OCI-LY3 (cell line): ENCODE data around the gene FAM184A.

ENCODE experiments used
- H2AFZ ChIP-seq: fragments of 200-600, 300-600 bp; shearing (Covaris generic); 2 replicates; pipeline ENCODE4 v1.6.0; 2014; ENCODE audit warnings: antibody characterized with exemption, low read depth, low read length
- H3K27ac ChIP-seq: fragments of 200-600, 300-600 bp; sonication (generic); 2 replicates; pipeline ENCODE4 v1.5.1; 2014; ENCODE audit warnings: mild to moderate bottlenecking, low read length, moderate library complexity, mixed read lengths
- H3K27me3 ChIP-seq: fragments of 200-600, 300-600 bp; sonication (generic); 2 replicates; pipeline ENCODE4 v1.6.1; 2014; ENCODE audit warnings: low read depth, low read length, mixed read lengths
- H3K36me3 ChIP-seq: fragments of 200-600, 300-600 bp; sonication (generic); replicated peaks from 2 replicates; pipeline ENCODE3; 2014; ENCODE audit warnings: low read depth, low read length, mixed read lengths
- H3K4me1 ChIP-seq: fragments of 300-600, 200-600 bp; sonication (generic); 2 replicates; pipeline ENCODE4 v1.6.1; 2014; ENCODE audit warnings: low read length, mixed read lengths
- H3K4me2 ChIP-seq: fragments of 200-600, 300-600 bp; sonication (generic); 2 replicates; pipeline ENCODE4 v1.6.1; 2014; ENCODE audit warnings: low read length, mixed read lengths
- H3K4me3 ChIP-seq: fragments of 300-600, 200-600 bp; sonication (generic); 2 replicates; pipeline ENCODE4 v1.5.1; 2014; ENCODE audit warnings: antibody characterized with exemption, mild to moderate bottlenecking, low read length, moderate library complexity
- H3K79me2 ChIP-seq: fragments of 300-600, 200-600 bp; shearing (Covaris generic); 2 replicates; pipeline ENCODE4 v1.6.1; 2014; ENCODE audit warnings: mild to moderate bottlenecking, low read length, mixed read lengths
- H3K9ac ChIP-seq: fragments of 300-600, 200-600 bp; shearing (Covaris generic); 2 replicates; pipeline ENCODE4 v1.6.0; 2014; ENCODE audit warnings: mild to moderate bottlenecking, low read length, moderate library complexity
- H3K9me3 ChIP-seq: fragments of 200-600, 300-600 bp; shearing (Covaris generic); 2 replicates; pipeline ENCODE4 v1.6.1; 2014; ENCODE audit warnings: low read length, mixed read lengths; ENCODE audit not compliant: insufficient read depth
- H4K20me1 ChIP-seq: fragments of 200-600, 300-600 bp; sonication (generic); 2 replicates; pipeline ENCODE4 v1.6.1; 2016; ENCODE audit warnings: low read length, mixed read lengths; ENCODE audit not compliant: insufficient read depth
- EZH2phosphoT487 ChIP-seq: fragments of 200-600 bp; shearing (Covaris generic); IDR thresholded peaks from 2 replicates; pipeline ENCODE4 v1.6.1; 2018; ENCODE audit warnings: antibody characterized with exemption, mixed run types, low read depth
- TF ChIP-seq, protein P1 (sequence below): fragments of 200-600, 300-600 bp; sonication (generic); IDR thresholded peaks from 2 replicates; pipeline ENCODE4 v1.5.1; 2014; ENCODE audit warnings: antibody characterized with exemption, low read length, low read depth

The FAM184A gene

DNA sequence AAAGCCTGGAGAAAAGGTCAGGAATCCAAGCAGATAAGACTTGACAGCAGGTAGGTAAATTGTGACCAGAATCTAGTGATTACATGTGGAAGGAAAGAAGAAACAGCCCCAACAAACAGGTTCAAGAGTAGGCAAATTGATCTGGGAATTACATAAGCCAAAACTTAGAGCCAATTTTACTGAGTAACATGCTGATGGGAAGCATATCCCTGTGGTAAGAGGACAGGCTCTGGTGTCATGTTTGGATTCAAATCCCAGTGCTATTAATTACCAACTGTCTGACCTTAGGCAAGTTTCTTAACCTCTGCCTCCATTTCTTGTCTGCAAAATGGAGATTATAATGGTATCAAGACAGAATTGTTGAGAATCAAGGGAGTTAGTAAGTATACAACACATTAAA, 163.9 kb downstream of the FAM184A start:
- no peak overlapping the region for H3K4me3 ChIP-seq
- H3K4me1 ChIP-seq = no peaks in the 10 kb centered on the region
- H4K20me1 ChIP-seq = no peaks in the 10 kb centered on the region
- no peak overlapping the region for H3K27ac ChIP-seq
- H3K9ac ChIP-seq = no peak overlapping the region
- TF ChIP-seq EZH2phosphoT487 = no peak
- TF ChIP-seq, protein P1, sequence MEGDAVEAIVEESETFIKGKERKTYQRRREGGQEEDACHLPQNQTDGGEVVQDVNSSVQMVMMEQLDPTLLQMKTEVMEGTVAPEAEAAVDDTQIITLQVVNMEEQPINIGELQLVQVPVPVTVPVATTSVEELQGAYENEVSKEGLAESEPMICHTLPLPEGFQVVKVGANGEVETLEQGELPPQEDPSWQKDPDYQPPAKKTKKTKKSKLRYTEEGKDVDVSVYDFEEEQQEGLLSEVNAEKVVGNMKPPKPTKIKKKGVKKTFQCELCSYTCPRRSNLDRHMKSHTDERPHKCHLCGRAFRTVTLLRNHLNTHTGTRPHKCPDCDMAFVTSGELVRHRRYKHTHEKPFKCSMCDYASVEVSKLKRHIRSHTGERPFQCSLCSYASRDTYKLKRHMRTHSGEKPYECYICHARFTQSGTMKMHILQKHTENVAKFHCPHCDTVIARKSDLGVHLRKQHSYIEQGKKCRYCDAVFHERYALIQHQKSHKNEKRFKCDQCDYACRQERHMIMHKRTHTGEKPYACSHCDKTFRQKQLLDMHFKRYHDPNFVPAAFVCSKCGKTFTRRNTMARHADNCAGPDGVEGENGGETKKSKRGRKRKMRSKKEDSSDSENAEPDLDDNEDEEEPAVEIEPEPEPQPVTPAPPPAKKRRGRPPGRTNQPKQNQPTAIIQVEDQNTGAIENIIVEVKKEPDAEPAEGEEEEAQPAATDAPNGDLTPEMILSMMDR = no peak
- no peak overlapping the region for H3K4me2 ChIP-seq
- H3K36me3 ChIP-seq = peaks cover 11% of the 10 kb centered on the region
- H3K9me3 ChIP-seq = no peaks in the 10 kb centered on the region
- H3K27me3 ChIP-seq = no peaks in the 10 kb centered on the region
- H2AFZ ChIP-seq = no peak overlapping the region
- H3K79me2 ChIP-seq = no peaks in the 10 kb centered on the region

DNA sequence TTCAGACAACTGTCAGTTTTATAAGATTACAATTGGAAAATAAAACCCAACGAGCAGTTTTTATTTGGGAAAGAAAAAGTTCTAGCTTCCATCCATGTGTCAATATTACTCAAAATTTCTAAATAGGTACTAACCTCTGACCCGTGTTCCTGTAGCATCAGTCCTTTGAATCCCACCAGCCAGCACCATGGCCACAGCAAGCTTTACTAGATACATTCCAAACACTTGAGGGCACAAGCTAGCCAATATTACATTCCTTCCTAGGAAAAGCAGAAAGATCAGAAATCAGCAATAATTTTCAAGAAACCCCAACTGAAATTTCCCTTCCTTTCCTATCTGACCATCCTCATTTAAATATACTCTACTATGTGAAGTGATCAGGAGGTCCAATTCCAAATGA, 165.3 kb downstream of the FAM184A start:
- H3K4me2 ChIP-seq = no peak overlapping the region
- no peaks in the 10 kb centered on the region for H3K4me1 ChIP-seq
- peaks cover 11% of the 10 kb centered on the region for H3K36me3 ChIP-seq
- no peak overlapping the region for H3K4me3 ChIP-seq
- H3K9ac ChIP-seq = no peak overlapping the region
- H2AFZ ChIP-seq = no peak overlapping the region
- H3K27ac ChIP-seq = no peak overlapping the region
- H3K79me2 ChIP-seq = no peaks in the 10 kb centered on the region
- H3K9me3 ChIP-seq = no peaks in the 10 kb centered on the region
- no peaks in the 10 kb centered on the region for H3K27me3 ChIP-seq
- no peaks in the 10 kb centered on the region for H4K20me1 ChIP-seq
- TF ChIP-seq, protein P1 = no peak
- TF ChIP-seq EZH2phosphoT487 = no peak

DNA sequence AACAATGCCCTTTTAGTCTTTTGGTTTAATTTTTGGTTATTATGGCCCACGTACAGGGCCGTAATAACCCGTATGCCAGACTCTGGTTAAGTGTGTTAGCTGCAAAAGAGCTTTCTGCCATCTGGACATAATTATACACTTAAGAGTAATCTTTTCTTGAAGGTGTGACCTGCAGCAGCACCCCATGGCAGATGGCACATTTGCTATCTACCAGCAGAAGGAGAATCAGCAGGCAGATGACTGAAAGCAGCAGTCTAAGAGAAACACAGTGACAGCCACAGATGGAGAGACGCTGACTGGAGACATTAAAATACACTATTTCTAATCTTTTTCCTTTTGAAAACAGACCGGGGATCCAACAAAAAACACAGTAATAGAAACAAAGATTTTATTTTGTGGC, 165.8 kb downstream of the FAM184A start:
- Histone ChIP-seq H3K27ac (no peak overlapping the region), H3K9ac (no peak overlapping the region), H2AFZ (no peak overlapping the region), H3K4me3 (no peak overlapping the region), H3K36me3 (peaks cover 11% of the 10 kb centered on the region), H3K4me1 (no peaks in the 10 kb centered on the region), H3K9me3 (no peaks in the 10 kb centered on the region), H4K20me1 (no peaks in the 10 kb centered on the region), H3K4me2 (no peak overlapping the region), H3K79me2 (no peaks in the 10 kb centered on the region), H3K27me3 (no peaks in the 10 kb centered on the region)
- TF ChIP-seq, protein P1 = no peak
- no peak for TF ChIP-seq EZH2phosphoT487
